GM19351 (cell line): ENCODE data around the gene TLE6.
A peak's percentile ranks its signal among the peaks of the same experiment; 100 is the strongest.
"Not testable (repeated sequence)": the region's sequence is repeated elsewhere in the genome, so short reads cannot be mapped to it uniquely, and the experiment has no call there.

ENCODE experiments used
- ATAC-seq: cut with Tn5 transposase; IDR thresholded peaks from one replicate; pipeline ENCODE4 v1.9.1; 2021; ENCODE audit warnings: mild to moderate bottlenecking, moderate library complexity; ENCODE audit not compliant: unreplicated experiment

Gene TLE6

GRCh38 chr19:2977001-2977745, at the start of gene TLE6:
TSS of gene TLE6 (plus strand) at chr19:2977564. CDS start at chr19:2978234, 670 bp downstream.
- ATAC-seq, result peak; percentile 94

GRCh38 chr19:2933490-2933910, 43.9 kb upstream of the TLE6 start:
- ATAC-seq, result no peak

- ATAC-seq, result not testable (repeated sequence)
Observed at GRCh38 chr19:2935863-2936262, 41.5 kb upstream of the TLE6 start.

- no peak for ATAC-seq
Observed at GRCh38 chr19:2942928-2943640, 34.3 kb upstream of the TLE6 start.

GRCh38 chr19:2944403-2944774, 33.0 kb upstream of the TLE6 start:
- ATAC-seq, result no peak

- ATAC-seq, result peak; percentile 96
Observed at GRCh38 chr19:2944775-2945574, 32.4 kb upstream of the TLE6 start, which contains the start of gene ZNF77. TSS of gene ZNF77 (minus strand) at chr19:2944971. CDS start at chr19:2944840, 131 bp downstream.

GRCh38 chr19:2945575-2946184, 31.7 kb upstream of the TLE6 start:
- ATAC-seq, result no peak

- ATAC-seq, result peak; percentile 17
Observed at GRCh38 chr19:2949939-2950285, 27.5 kb upstream of the TLE6 start.

- peak; percentile 91 for ATAC-seq
Observed at GRCh38 chr19:2950286-2951124, 26.9 kb upstream of the TLE6 start.

- ATAC-seq, result no peak
Observed at GRCh38 chr19:2952953-2953481, 24.3 kb upstream of the TLE6 start.

- ATAC-seq, result no peak
Observed at GRCh38 chr19:2957160-2957559, 20.2 kb upstream of the TLE6 start.

- ATAC-seq, result no peak
Observed at GRCh38 chr19:2960120-2960519, 17.2 kb upstream of the TLE6 start.

- ATAC-seq, result no peak
Observed at GRCh38 chr19:2962018-2962670, 15.2 kb upstream of the TLE6 start.

- ATAC-seq, result no peak
Observed at GRCh38 chr19:2963122-2963521, 14.2 kb upstream of the TLE6 start.

- not testable (repeated sequence) for ATAC-seq
Observed at GRCh38 chr19:2963631-2964030, 13.7 kb upstream of the TLE6 start.

- no peak for ATAC-seq
Observed at GRCh38 chr19:2964874-2965273, 12.5 kb upstream of the TLE6 start.

GRCh38 chr19:2967972-2968371, 9.4 kb upstream of the TLE6 start:
- no peak for ATAC-seq

GRCh38 chr19:2969104-2969504, 8.3 kb upstream of the TLE6 start:
- ATAC-seq, result no peak

GRCh38 chr19:2970201-2970835, 7.0 kb upstream of the TLE6 start:
- no peak for ATAC-seq
